HG03442 (cell line): ENCODE data around the gene CBX4.

Source experiments
- ATAC-seq: cut with Tn5 transposase; IDR thresholded peaks from one replicate; pipeline ENCODE4 v1.9.1; 2021; ENCODE audit warnings: mild to moderate bottlenecking, moderate library complexity; ENCODE audit not compliant: unreplicated experiment

The CBX4 gene

DNA sequence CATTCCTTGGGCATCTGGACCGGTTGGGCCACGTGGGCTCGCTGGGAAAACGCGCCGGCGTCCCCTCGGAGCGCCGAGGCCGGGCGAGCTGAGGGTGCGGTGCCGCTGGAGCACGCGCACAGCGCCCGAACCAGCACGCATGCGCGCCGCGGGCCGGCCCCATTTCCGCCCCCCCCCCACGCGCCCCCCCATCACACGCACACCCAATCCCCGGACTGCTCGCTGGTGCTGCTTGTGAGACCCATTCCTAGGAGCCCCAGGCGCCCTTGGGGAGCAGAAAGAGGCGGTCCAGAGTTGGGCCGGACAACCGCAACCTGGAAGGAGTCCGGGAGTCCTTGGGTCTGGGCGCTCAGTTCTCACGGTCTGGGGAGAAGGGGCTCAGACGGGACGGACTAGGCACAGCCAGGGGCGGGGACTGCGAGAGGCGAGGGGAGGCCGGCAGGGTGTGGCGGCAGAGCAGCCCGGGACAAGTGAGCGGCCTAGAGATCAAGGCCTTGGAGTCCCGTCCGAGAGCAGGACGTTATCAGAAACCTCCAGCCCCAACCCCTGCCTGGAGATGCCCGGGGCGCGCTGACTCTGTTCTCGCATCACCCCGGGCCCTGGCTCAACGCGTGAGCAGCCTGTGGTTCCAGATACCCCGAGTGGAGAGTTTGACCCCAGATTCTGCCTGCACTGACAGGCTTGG, 36.4 kb downstream of the CBX4 start:
- ATAC-seq = no peak

DNA sequence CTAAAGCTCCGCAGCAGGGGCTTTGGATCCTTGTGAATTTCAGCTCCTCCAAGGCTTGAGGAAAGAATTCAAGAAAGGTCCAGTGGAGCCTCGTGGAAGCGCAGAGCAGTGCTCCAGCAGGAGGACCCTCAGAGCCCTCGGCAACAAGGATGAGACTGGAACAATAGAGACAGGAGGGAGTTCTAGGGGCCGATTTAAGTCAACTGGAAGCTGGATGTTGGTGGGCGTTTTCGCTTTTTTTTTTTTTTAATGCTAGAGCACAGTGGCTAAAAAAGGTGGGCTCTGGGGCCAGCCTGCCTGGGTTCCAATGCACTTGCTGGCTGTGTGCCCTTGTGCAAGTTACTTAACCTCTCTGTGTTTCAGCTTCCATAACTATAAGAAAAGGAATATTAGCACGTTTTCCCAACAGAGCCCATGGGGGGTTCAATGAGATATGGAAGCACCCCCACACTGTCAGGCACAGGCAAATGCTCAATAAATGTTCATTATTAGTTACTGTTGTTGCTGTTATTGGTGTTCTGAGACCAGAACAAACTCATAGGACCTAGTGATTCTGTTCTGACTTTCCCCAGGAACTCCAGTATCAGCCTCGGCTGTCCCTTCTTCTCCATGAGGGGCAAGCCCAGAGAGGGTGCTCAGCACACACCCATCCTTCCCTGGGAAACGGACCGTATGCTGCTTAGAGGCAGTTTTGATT, 37.1 kb downstream of the CBX4 start:
- ATAC-seq = no peak

DNA sequence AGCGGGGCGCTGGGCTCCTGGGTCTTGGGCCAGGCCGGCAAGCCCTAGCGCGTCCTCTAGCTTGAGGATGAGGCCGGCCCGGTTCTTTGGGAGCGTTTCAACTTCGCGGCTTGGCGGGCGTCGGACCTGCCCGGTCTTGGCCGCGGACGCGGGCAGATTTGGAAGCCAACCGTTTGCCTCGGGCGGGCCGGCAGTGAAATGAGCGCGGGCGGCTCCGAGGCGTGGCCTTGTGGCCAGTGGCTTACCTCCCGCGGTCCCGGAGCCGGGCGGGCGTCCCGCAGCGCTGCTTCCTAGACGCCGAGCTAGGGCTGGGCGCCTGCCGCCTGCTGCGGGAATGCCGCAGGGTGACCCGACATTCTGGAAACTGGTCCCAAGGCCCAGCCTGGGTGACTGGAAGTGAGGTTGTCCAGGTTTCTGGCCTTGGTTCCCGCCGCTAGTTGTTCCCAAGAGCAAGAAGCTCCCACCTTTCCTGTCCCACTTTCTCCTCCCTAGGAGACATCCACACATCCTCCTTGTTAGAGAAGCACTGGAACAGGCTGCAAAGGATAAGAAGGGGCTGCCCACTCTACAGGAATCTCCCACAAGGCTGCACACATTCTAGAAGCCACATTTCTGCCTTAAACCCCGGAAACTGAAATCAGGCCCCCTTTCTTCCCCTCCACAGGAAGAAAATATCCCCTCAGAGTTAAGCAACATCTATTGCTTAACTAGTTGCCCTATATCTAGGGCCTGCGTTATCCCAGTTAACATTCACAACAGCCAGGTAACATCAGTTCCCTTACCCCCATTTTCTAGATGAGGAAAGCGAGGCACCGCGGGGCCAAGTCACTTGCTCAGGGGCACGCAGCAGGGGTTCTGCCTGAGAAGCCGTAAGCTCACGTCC, 37.8 kb downstream of the CBX4 start:
- no peak for ATAC-seq

DNA sequence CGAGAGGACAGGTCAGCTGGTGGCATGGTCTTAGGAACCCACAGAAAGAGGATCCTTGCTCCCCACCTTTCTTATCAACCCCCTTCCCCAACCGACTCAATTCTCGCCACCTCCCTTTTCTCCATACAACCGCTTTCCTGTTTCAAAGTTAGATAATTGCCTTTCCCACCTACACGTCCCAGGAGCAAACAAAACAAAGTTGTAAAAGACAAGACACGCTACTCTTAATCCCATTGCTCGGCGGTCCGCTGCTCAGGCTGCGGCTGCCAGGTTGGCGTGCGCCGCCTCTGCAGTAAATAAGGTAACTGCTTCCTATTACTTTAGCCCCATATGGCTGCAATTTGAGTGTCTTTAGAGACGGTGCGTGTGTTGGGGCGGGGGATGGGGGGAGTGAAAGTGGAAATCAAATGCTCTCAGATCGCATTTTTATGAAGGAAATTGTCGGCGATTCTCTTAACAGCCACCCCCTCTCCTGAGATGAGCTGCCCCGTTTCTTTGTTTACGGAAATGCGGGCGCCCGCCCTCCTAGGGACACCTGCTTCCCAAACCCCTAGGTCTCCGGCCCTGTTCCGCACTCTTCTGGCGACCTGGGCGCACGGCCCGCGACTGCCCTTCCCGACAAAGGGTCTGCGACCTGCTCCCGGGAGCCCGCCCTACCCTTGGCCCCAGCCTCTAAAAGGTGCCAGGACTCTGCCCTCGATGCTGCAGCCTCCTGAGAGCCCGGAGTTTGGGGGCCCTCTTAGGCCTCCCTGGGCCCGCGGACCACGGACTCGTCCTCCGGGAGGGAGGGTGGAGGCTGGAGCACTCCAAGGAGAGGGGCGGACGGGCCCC, 38.7 kb downstream of the CBX4 start:
- ATAC-seq = no peak

DNA sequence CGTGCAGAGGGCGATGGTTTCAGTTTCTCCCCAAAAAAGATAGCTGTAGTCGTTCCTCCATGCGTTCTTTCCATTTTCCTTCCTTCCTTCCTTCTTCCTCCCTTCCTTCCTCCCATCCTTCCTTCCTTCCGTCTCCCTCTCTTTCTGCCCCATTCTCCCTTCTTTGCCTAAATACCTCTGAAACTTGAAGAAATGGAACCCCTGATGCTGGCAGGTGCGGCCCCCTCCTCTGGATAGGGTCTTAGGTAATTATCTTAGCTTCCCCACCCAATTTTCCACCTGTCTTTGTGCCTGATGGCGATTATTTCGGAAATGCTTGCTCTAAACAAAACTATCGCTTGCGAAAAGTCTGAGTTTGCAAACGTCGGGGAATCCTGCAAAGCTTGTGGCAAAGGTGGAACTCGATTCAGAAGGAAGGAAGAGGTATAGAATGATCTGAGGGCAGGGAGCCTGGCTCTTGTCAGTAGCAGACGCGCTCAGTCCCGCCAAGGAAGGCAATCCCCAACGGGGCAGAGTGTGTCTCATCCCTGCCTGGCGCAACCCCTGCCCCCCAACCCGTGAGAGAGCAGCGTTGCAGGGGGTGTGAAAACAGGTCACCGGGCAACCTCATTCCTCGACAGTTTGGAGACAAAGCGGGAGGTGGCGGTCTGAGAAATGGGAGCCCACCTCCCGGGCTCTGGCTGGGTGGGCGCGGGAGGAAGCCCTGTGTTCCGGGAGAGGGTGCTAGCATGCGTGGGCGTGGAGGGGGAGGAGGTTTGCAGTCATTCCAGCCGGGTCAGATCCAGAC, 39.5 kb downstream of the CBX4 start:
- no peak for ATAC-seq

DNA sequence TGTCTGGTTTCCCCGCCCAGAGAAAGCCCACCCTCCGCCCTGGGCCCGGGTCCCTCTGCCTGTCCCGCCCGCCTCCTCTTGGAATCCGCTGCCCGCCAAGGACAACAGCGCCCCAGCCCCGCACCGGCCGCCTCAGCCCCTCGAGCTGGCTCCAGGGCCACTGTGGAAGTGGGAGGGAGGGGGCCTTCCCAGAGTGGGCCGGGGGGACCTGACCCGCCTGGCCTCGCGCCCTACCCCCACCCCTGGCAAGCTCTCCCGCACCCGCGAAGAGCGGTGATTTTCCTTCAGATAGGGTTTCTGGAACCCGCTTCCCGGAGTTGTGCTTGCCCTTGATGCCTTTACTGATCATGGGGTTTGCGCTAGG, 40.1 kb downstream of the CBX4 start:
- ATAC-seq = no peak

DNA sequence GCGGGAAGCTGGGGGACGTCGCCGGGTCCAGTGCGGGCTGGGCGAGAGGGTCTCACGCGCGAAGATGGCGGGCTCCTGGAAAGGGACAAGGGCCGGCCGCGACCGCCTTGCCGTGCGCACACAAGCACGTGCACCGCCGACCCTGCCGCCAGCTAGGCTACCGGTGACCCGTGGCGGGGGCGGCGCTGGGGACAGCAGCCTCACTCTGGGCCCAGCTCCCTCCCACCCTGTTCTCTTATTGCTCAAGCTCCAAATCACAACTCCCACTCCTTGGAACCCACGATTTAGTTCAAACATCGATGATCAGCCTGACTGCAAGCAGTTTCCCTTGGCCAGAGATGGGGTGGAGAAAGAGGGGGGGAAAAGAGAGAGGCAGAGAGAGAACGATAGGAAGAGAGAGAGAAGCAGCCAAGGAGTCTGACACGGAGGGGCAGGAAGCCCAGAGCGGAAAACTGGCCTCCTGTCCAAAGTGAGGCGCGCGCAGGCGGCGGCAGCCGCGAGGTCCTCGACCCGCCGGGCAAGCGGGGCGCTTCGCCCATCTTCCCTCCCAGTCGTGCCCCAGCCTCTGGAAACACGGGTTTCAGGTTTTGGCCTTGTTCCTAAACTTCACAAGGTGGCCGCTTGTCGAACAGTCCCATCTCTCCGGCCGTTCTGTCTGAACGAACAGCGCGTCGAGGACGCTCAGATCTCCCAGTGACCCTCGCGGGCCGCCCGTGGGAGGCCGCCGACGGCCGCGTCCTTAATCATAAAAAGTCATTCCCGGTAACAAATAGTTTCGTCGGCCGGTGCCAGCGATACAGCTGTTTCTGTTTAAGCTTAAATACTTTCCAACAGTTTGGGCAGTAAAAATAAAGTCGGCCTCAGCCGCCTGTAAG, 40.7 kb downstream of the CBX4 start:
- no peak for ATAC-seq

DNA sequence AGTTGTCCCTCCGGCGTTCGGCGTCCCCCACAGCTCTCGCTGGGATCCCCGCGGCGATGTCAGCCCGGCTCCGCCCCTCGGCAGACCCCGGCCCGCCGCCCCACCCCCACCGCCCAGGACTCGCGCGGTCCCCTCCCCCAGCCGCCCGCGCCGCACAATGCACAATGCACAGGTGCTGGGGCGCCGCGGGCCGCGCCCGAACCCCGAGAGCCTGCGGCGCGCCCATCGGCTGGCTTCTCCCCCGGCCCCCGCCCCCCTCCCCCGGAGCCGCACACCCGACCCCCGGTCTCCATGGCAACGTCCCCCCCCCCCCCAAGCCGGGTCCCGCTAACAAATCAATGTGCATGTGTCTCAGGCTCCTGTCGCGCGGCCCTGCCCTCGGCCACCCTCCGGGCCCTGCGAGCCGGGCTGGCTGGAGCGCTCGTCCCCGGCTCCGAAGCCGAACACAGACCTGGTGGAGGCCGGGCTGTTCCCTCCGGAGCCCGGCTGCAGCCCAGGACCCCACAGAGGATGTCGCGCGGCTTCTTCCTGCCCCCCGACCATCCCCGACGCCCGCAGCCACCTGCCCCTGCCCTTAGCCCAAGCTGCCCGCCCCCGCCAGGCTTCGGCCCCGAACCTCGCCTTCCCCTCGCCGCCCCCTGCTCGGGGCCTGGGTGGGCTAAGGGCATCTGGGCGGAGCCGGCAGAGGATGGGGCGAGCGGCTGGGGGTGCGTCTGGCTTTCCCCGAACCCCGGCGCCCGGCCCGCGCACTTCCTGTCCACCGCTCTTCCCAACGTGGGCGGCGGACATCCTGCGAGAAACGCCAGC, 41.5 kb downstream of the CBX4 start:
- ATAC-seq = peak; percentile 13

DNA sequence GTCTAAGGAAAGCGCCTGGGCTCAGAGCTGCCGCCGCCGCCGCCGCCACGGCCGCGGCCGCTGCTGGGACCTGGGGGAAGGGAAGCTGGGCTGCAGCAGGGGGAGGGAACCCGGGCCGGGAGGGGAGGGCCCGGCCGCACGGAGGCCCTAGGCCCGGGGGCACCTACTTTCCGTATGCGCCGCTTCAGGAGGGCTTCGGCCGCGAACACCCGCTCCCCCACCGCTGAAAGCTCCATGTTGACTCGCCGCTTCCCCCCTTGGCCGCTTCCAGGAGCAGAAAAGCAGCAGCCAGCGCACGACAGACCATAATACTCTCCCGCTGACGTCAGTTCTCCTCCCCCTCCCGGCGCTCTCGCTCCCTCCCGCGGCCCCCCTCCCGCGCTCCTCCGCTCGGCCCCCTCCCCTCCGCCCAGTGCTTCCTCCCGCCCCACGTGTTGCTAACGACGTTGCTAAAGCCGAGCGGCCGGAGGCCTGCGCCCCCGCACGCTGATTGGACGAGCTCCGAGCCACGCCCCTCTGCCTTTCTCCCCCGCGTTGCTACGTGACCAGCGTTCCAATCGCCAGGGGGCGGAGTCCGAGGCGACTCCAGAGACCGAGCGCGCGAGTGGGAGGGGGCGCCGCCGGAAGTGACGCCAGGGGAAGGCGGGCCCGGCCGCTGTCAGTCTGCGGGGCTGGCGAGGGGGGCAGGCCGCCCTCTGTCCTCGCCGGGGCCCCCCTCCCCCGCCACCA, 42.3 kb downstream of the CBX4 start, which contains the start of gene CBX8:
CBX8 (minus strand) TSS at position 315 of the 729 bp plus-strand sequence; CDS start at position 236, 79 bp downstream.
- ATAC-seq = peak; percentile 78

DNA sequence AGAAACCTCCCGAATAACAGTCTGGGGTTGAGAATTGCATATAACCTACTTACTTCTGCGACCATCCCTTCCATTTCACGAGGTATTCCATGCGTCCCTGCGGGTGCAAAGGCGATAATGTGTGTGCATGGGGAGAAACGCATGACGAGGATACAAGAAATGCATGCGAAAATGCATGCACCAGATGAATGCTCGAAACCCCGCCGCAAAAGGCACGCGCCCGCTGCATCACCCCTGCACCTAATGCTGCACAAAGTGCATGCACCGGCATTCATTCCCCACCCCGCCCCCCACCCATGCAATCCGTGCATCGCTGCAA, 42.8 kb downstream of the CBX4 start:
- no peak for ATAC-seq

DNA sequence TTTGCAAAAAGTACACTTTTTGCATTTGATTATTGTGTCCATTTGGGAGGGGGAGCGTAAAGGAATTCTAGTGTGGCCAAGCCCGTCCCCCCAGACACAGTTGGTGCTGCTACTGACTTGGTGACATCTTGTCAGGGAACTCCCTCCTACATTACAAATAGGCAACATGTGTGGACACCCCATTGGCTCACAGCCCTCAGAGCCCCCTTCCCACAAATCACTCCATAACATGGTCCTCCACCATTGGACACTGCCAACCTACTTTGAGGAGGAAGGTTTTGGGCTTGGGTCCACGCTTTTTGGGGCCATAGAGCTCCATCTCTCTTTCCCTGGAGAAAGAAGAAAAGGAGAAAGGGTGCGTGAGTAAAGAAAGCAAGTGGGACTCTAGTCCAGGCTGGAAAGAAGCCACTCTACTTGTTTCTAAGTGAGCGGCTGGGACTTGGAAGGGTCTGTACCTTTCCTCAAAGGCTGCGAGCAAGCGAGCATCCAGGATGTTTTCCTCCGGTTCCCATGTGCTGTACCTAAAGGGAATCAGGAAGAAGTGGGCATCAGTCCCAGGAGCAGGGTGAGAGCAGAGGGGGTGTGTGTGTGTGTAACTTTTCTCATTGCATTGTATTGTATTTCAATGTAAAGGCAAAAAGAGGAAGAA, 43.3 kb downstream of the CBX4 start:
- ATAC-seq = no peak

DNA sequence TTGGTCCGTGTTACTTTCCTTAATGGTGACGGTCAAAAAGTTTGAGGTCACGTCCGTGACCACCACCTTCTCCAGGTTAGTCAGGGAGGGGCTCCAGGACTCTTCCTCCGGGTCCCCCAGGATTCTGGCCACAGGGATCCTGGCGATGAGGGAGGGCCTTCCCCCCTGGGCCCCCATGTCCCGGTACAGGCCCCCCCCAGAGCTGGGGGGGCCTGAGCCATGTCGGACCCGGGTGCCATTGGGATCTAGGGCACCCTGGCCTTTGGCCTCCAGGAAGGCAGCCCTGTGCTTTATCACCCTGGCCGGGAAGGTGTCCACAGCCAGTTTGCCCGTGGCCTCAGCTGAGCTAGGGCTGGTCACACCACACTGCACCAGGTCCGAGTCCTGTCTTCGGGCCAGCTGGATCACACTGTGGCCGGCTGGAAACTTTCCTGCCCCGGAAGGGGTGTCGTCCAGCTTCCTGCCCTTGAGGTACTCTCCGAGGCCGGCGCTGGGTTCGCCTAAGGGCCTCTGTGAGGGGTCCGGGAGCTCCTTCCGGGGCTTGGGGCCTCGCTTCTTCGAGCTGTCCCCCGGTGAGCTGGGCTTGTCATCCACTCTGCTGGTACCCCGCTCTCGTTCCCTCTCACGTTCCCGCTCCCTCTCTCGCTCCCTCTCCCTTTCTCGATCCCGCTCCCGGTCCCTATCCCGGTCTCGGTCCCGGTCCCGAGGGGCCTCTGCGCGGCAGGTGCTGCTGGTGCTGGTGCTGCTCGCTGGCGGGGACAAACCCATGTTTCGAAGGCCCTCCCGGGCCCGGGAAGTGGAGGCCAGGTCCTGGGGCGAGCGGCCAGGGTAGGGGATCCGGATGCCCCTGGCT, 44.4 kb downstream of the CBX4 start:
- no peak for ATAC-seq

DNA sequence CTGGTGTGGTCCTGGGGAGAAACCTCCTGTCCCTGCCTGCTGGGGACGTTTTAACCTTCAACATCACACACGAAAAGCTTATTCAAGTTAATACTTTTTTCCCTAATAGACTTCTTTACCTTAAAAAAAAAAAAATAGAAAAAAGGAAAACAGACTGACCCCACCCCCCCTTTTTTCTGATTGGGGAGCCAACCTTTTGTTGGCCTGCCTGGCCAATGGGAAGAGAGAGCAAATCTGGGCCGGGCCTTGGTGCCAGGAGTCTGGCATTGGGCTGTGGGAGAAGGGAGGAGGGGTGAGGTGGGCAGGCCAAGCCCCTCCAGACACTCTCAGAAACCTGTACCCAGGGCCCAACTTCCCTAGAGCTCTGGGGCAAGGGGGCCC, 45.3 kb downstream of the CBX4 start:
- no peak for ATAC-seq

DNA sequence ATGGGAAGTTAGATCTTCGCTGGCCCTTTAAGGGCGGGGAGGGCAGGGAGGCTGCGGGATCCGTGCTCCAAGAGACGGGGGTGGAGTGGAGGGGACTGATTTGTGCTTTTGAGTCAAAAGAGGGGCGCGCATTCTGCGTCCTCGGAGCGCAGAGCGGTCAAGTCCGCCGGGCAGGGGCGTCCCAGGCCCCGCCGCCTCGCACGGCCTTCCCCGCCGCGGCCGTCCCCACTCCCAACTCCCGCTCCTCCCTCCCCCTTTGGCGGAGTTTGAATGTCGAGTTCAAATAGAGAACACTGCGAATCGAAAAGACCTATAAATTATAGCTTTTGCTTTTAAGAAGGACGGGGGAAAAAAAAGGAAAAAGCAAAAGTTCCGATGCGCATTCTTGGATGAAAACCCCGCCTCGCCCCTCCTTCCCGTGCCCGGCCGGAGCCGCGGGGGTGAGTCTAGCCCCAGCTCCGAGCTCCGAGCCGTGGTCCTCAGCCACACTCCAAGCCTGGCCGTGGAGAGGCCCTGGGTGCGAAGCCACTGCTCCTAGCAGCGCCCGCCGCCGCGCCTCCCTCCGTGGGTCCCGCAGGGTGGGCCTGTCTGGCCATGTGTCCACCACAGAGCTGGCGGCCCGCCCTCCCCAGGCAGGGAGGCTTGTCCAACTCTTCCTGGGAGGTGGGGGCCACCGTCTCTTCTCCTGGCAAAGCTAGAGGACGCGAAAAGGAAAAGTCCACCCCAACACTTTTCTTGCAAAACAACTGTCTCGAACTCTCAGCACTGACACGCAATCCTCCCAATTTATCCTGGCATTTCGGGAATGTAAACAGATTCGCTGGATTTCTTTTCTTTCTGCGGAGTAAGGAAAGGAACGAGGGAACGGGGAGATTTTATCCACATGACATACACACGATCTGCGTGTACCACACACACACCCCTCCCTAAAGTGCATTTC, 46.0 kb downstream of the CBX4 start:
- no peak for ATAC-seq

DNA sequence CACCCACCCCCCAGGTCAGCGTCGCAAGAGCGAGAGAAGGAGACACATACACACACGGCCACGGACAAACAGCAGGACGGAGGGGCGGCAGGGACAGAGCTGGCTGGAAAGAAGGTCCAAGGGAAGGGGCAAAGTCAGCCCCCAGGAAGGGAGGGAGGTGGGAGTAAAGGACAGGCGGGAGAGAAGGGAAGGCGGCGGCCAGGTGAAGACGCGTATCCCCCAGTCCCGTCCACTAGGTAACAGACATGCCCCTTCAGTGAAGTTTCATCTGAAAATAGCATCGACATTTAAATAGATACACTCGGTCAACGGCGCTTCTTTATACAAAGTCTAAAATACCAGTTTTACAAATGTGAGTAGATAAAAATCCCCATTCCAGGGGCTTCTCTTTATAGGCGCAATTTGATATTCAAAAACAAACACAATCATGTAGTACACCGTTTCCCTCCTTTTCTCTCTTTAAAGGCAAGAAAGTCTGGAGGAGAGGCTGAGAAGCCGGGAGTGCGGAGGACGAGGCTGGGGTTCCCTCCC, 46.8 kb downstream of the CBX4 start:
- no peak for ATAC-seq
